NCI-H1105 treated with DMSO at 0.1 percent for 48 hours (cell line): Measurements from ENCODE around the gene SNAPC4.
"Not testable (repeated sequence)": the region's sequence is repeated elsewhere in the genome, so short reads cannot be mapped to it uniquely, and the experiment has no call there.

Experiments used
- DNase-seq: peaks from one replicate; lab custom pipeline; 2025; lab: John Stamatoyannopoulos, UW

SNAPC4 gene

GRCh38 chr9:136410500-136411287 lies 10.7 kb upstream of the SNAPC4 start, which contains the start of the genes ENTR1 and PMPCA:
Gene ENTR1 (minus strand): TSS chr9:136410614. CDS start chr9:136410397, 217 bp downstream.
Gene PMPCA (plus strand): TSS chr9:136410658. CDS start chr9:136410669, 11 bp downstream.
- DNase-seq = peak; percentile 68

GRCh38 chr9:136409557-136410455 lies 9.8 kb upstream of the SNAPC4 start:
- DNase-seq = no peak

GRCh38 chr9:136407911-136408310 lies 7.9 kb upstream of the SNAPC4 start:
- no peak for DNase-seq

GRCh38 chr9:136407061-136407460 lies 7.1 kb upstream of the SNAPC4 start:
- DNase-seq = not testable (repeated sequence)

GRCh38 chr9:136405904-136406303 lies 5.9 kb upstream of the SNAPC4 start:
- not testable (repeated sequence) for DNase-seq

GRCh38 chr9:136405481-136405880 lies 5.5 kb upstream of the SNAPC4 start:
- DNase-seq = no peak

- DNase-seq = no peak
These were observed 4.8 kb upstream of the SNAPC4 start for GRCh38 chr9:136404801-136405136.

GRCh38 chr9:136403915-136404800 lies 4.2 kb upstream of the SNAPC4 start:
- no peak for DNase-seq

- no peak for DNase-seq
These were observed 3.6 kb upstream of the SNAPC4 start for GRCh38 chr9:136403538-136403914.

GRCh38 chr9:136402067-136402466 lies 2.1 kb upstream of the SNAPC4 start:
- DNase-seq = no peak

- DNase-seq = no peak
These were observed 1.4 kb upstream of the SNAPC4 start for GRCh38 chr9:136401173-136401922.

GRCh38 chr9:136399176-136400037 lies 563 bp downstream of the SNAPC4 start:
- no peak for DNase-seq

GRCh38 chr9:136398286-136398685 lies 1.7 kb downstream of the SNAPC4 start:
- DNase-seq = no peak

- no peak for DNase-seq
These were observed 2.3 kb downstream of the SNAPC4 start for GRCh38 chr9:136397643-136398042.

GRCh38 chr9:136396219-136396515 lies 3.8 kb downstream of the SNAPC4 start:
- DNase-seq = no peak

- no peak for DNase-seq
These were observed 4.4 kb downstream of the SNAPC4 start for GRCh38 chr9:136395345-136396218.

- no peak for DNase-seq
These were observed 5.0 kb downstream of the SNAPC4 start for GRCh38 chr9:136395020-136395340.

GRCh38 chr9:136394312-136395019 lies 5.5 kb downstream of the SNAPC4 start:
- DNase-seq = no peak

GRCh38 chr9:136393531-136393930 lies 6.4 kb downstream of the SNAPC4 start:
- no peak for DNase-seq
